ENCODE measurements around the gene SLC26A6.

The SLC26A6 gene, protein sequence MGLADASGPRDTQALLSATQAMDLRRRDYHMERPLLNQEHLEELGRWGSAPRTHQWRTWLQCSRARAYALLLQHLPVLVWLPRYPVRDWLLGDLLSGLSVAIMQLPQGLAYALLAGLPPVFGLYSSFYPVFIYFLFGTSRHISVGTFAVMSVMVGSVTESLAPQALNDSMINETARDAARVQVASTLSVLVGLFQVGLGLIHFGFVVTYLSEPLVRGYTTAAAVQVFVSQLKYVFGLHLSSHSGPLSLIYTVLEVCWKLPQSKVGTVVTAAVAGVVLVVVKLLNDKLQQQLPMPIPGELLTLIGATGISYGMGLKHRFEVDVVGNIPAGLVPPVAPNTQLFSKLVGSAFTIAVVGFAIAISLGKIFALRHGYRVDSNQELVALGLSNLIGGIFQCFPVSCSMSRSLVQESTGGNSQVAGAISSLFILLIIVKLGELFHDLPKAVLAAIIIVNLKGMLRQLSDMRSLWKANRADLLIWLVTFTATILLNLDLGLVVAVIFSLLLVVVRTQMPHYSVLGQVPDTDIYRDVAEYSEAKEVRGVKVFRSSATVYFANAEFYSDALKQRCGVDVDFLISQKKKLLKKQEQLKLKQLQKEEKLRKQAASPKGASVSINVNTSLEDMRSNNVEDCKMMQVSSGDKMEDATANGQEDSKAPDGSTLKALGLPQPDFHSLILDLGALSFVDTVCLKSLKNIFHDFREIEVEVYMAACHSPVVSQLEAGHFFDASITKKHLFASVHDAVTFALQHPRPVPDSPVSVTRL

DNA sequence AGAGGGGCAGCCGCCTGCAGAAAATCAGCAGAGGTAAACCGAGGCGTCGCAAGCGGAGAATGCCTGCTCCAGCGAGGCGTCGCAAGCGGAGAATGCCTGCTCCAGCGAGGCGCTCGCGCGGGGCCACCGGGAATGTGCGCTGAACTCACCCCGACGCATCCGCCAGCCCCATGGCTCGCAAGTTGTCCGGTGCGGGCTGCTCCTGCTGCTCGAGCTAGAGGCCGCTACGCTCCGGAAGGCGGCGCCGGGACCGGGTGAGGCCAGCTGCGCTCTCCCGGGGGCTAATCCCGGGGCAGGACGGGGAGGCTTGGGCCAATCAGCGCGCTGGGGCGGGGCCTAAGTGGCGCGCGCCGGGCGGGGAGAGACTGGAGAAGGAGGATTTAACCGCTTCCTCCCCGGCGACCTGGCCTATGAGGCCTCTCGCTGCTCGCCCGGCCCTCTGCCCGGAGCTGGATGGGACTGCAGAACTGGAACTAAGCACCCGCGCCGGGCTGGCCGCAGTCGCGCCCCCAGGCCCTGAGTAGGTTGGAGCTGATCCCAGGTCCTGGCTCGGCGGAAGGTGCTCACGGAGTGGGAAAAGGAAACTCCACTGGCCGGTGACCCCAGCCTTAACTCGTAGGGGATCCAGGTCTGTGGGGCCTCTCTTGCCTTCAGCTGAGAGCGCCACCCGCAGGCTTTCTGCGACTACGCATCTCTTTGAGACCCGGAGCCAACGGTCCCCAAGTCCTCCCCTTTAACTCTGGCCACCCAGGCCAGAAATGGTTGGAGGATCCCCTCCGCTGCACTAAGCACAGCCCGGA is at the start of gene SLC26A6:
Gene SLC26A6, minus strand, starts transcription at position 240 of the 800 bp plus-strand sequence. Its CDS starts 68 bp downstream, at position 172.
- DNase-seq, result peak; percentile 88

DNA sequence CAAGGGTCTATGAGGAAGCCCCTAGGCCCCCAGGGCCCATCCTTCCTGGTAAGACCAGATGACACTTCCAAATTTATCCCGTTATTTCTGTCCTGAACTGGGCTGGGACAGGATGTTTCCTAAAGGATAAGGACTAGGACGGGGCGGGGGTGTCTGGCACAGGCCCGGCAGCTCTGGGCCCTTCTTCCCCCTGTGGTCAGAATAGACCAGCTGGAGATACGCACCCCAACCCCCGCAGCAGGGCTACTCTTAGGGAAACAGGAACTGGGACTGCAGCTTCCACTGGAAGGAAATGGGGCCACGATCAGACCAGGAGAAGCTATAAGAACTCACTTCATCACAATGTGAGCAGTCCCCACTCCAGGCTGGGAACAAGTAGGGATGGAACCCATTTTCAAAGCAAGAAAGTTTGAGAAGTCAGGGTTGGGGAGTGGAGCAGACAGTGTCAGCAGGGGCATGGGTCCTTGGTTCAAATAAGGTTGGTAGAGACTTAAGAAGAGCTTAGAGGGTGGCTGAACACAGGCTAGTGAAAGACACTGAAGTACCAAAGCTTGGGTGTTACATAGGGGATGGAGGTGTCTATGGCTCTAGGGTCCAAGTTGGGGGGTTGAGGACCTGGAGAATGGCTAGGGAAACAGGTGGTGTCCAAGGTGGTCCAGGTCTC is 49.4 kb upstream of the SLC26A6 start:
- no peak for DNase-seq

DNA sequence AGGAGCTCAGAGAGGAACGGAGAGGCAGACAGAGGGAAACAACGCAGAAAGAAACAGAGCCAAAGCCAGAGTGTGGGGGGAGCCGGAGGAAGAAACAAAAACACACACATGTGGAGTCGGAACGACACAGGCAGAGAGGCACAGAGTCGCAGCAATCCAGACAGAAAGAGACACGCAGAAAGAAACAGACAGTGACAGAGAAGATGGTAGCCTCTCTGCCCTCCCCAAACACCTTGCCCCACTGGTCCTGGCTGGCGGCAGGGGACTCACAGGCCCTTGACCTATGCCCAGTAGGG is 48.7 kb upstream of the SLC26A6 start:
- no peak for DNase-seq

DNA sequence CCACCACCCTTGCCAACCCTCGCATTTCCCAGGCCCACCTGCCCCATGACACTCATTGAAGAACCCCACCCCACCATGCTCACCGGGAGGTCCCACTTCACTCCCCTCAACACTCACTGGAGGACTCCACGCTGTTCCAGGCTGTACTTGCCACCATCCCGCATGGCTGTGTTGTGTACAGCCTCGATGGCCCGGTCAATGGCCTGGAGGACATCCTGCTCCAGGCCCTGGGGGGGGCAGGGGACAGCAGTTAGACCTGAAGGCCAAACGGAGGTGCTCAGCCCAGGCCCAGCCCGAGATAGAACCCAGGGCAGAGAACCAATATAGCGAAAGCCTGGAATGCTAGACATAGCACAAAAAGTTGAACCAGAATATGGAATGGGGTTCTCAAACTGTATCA is 47.5 kb upstream of the SLC26A6 start:
- no peak for DNase-seq

DNA sequence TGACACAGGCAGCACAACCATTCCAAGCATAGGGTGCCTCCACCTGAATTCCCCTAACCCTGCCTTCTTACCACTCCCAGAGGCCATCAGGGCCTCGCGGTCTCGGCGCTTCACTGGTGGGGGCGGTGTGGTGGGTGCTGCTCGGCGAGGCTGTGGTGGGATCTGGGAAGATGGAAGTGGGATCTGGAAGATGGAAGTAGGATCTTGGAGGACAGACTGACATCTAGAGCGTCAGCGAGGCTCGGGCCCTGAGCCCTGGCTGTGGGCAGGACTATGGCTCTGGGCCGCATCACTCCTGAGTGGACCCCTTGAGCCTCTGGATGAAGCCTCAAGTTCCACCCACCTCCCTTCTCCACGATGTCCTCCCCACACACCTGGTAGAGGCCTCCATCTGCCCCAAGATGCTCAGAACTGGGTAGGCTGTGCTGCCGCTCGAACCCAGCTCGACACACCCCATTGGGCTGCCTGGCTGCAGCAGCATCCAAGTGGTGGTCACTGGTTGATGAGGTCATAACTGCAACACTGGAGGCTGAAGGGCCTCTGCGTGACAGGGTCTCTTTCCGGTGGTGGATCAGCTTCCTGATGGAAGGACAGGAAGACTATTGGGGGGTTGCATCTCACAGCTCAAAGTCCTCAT is 46.8 kb upstream of the SLC26A6 start:
- no peak for DNase-seq

DNA sequence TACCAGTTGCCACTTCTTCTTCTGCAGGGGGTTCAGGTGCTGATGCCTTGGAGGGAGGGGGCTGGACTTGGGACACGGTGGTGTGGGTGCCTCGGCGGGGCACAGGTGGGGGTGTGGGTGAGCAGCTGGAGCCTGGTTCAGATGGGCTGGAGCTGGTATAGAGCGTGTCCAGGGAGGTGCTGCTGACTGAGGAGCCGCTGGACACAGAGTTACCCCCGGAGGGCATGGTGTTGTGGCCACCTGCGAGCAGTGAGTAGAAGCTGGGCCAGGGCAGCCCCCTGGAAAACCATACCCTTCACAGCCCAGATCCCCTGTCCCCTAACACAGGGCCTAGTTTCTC is 46.2 kb upstream of the SLC26A6 start:
- DNase-seq, result no peak

DNA sequence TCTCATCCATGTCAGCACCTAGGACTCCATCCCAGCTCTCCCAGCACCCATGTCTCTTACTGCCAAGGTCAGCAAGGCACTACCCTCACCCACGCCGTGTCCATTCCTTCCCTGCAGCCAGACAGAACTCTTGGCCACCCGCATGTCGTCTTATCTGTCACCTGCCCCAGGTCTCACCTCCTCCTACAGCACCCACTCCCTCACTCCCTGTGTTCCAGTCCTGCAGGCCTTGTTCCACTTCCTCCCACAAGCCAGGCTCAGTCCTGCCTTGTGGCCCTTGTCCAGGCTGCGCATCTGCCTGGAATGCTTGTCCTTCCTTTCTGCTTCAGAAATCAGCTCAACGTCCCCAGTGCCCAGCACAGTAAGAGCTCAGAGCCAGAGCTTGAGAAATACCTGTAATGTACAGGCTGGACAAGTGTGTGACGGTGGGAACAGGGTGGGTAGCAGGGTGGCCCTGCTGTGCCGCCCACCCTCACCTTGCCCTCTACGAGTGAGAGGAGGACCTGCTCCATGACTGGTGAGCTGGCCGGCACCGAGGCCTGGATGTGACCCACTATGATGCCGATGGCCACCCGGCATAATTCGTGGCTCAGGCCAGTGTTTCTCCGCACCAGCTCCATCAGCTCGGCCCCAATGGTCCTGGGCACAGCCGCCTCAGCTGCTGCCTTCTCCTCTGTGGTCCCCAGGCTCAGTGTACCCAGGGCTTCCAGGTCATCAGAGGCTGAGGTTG is 45.7 kb upstream of the SLC26A6 start:
- DNase-seq, result no peak

DNA sequence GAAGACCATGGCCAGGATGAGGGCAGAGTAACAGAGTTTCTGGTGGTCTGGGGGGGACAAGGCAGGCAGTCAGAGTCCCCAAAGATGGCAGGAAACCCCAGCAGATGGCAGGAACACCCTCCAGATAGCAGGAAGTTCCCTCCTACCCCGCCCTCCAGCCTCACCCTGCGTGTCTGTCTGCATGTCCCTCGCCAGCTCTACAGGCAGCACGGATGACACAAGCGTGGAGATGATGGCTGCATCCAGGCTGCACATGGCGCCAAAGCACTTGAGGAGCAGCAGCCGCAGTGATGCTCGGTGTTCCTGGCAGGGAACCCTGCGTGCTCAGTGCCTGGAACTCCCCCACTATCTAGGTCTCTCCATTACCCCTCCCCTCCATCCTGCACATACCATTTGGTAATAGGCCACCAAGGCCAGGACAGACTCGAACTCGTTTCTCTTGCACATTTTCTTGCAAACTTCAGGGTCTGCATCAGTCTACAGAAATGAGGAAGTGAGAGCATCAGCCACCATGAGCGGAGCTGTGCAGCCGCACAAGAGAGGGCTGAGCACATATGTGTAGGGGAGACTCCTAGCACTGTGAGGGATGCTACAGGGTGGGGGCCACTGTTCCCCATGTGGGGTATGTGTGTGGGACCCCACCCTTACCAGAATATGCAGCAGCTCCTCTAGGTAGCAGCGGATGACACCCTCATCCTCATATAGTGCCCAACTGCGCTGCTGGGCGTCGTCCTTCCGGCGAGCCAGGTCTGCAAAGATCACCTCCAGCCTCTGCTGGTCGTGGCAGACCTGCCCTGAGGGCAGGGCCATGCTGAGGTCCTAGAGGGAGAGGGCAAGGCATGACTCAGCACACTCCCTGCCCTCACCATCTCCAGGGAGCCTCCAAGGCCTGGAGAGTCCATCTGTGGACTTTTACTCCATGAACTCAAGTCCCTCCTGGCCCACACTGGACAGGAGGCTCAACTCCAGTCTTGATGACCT is 44.4 kb upstream of the SLC26A6 start:
- no peak for DNase-seq

DNA sequence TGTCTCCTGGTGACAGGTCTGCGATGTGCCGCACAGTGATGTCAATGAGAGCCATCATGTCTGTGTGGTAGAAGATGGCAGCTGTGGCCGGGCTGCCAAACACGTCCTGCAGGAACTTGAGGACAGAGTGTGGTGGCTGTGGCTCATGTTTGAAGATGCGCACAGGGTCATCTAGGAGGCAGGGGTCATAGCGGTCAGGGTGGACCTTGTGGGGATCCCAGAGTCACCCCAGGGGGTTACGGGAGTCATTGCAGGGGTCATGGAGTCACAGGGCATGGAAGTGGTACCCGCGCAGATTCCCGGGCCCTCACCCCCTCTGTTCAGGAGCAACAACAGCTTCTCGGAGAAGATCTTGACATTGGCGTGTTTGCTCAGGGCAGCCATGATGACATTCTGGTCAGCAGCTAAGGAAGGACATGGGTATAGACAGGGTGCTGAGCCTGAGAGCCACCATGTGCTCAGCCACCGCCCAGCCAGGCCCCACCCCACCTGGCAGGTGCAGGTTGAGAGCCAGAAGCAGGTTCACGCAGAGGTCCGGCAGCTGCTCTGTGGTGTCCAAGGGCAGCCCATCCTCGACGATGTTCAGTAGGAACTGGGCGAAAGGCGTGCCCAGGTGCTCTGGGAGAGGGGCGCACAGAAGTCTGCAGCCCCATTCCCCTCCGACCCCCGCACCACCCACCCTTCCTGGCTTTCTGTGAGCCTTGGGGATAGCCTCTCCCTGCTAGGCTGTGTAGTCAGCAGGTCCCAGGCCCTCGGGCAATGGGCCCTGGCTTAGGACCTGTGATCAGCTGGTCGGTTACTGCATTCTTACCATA is 43.5 kb upstream of the SLC26A6 start:
- DNase-seq, result no peak

DNA sequence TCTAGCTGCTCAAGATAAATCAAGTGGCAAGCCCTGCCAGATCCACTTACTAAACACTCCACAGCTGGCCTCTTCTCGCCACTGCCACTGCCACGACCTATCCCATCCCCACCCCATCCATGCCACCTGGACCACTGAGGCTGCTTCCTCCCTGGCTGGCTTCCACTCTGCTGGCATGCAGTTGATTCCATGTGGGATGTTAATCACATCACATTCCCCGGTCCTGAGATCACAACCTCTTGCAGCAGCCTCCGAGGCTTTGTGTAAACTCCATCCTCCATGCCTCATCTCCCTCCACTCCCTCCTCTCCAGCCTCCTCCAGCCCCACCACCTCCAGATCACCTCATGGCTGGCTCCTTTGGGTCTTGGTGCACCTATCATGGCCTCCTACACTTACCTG is 42.8 kb upstream of the SLC26A6 start:
- no peak for DNase-seq

DNA sequence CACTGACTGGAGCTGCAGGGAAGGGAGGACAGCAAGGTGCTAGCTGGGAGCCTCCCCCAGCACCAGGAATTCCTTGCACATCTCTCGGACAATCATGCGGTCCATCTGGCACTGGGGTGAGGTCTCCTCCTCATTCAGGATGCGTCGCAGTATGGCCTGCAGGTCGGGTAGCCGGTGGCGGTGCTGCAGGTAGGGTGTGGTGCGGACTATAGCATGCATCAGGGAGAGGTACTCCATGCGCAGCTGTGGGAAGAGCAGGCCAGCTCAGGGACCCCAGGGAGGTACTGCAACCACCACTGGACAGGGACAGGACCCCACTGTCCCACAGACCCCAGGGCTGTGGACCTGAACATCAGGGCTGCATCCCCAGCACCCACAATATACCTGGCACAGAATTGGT is 39.2 kb upstream of the SLC26A6 start:
- no peak for DNase-seq

DNA sequence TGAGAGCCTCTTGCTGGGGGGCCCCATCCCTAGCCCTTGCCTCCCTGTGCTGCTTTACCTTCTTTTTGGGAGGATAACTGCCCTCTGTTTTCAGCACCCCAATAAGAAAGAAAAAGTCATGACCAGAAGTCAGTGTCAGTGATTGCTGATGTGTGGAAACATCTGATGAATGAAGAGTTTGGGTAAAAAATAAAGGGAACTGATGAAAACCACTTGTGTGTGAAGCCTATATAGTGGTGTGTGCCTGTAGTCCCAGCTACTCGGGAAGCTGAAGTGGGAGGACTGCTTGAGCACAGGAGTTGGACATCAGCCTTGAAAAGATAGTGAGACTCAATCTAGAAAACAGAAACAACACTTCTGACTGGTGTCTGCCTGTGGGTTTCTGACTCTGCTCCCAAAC is 37.3 kb upstream of the SLC26A6 start:
- DNase-seq, result no peak

DNA sequence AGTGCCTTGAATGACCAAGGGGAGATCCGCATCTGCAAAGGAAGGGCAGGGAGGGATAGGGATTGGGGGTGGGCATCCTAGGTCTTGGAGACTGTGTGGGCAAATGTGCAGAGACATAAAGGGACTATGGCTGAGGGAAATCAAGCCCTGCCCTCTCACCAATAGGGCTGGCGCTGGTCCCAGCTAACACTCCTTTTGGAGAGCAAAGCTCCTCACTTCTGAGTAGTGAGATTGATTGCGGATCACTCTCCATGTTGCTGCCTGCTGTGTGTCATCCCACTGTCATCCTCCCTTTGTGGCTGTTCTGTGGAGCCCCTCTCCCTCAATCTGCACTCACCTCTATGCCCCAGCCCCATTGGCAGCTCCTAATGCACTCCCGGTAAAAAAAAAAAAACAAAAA is 29.7 kb upstream of the SLC26A6 start:
- DNase-seq, result no peak

DNA sequence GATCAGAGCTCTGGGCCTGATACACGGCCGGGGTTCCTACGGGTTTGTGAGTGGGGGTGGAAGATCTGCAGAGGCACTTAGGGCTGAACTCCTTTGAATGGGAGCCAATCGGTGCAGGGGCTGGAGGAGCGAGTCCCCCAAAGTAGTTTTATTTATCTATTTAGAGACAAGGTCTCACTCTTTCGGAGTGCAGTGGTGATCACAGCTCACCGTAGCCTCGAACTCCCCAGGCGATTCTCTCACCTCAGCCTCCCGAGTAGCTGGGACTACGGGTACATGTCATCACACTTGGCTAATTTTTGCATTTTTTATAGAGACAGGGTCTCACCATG is 29.0 kb upstream of the SLC26A6 start:
- no peak for DNase-seq

DNA sequence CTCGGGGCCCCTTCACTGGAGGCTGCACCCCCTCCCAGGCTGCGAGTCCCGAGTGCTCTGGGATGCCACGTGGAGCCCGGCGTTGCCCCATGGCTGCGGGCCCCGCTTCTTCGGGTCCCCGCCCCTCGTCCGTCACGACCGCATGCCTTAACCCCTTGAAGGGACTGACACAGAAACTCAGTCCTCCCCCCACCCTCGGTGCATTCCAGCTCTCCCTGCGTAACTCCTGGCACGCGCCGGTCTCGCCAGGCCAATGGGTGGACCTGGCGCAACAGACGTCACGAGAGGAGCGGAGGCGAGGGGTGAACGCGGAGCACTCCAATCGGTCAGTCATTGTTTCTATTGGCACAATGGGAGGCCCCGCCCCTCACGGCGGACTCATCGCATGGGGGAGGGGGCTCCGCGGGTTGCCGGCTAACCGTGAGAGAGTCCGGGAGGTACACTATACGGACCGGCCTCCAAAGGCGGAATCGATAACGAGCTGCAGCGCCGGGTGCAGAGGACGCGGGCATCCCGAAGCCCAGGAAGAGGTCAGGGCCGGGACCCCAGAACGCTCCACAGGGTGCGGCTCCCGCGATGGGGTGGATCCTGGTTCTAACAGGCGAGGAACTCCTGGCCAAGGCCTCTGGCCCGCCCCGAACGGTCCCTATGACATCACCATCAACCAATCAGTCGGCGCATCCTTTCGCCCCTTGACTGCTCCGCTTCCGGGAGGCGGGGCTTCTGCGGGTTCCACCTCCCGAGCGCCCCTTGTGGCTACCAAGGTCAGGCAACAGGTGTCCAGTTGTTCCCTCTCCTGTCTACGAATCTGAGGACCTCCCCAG is 28.4 kb upstream of the SLC26A6 start:
- DNase-seq, result peak; percentile 90

DNA sequence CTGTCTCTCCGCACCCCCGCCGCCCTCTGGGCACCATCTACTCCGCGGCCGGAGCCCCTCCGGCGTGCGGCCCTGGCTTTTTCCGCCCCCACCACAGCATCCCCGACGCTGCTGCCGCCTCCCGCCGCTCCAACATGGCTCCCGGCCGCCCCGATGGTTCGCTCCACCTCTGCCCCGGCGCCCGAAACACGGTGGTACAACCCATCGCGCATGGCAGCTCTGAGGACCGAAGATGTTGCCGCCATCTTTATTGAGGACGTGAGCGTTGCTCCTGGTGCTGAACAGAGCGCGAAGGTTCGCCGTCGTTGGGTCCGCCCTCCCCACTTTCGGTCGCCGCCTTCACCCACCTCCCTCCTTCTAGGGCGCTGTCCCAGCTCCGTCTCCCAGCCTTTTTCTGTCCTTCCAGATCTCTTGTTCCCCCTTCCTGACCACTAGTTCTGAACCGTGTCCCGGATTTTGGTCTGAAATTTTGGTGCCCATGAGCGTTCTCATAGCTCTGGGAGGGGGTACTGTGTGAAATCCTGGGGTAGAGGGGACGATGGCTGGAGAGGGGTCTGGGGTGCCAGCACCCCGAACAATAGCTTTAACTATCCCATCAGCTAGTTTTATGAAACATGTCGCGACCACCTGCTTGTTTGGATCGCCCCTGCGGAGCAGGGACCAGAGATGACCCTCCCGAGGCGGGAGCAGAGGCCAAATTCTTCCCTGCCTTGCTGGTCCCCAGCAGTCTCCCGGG is 27.7 kb upstream of the SLC26A6 start, which contains the start of gene CELSR3:
Gene CELSR3, minus strand, starts transcription at position 134 of the 736 bp plus-strand sequence. CDS start 252 bp downstream, outside the sequence.
- peak; percentile 69 for DNase-seq

DNA sequence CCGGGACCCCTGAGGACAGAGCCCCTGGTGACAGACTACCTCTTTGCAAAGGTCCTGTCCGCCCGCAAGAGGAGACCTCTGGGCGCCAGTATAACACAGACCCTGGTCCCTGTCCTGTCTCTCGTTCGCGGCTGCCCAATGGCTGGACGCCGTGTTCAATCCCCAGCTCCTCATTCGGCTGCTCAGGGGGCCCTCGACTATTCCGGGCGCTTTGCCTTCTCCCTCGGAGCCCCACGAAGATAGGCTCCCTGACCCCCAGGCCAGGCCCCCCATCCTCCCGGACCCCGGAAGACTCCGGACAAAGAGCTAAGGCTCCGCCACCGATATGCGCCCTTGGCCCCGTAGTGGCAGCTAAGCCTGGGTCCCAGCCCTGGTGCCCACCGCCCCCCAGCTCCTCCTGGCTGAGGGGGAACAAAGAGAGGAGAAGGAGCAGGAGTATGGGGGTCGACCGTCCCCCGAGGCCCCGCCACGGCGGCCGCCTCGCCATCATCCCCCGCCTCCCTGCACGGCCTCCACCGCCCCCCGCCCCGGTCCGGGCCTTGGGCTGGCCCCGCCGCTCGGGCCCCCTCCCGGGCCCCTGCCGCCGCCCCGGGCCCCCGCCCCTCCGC is 27.0 kb upstream of the SLC26A6 start:
- DNase-seq, result no peak
